CD4-positive, alpha-beta T cell treated with Interleukin-15 for 4 hours (primary cell): ENCODE data around the gene G2E3.

Experiments
- DNase-seq: peaks from one replicate; pipeline ENCODE4 v3.0.0-alpha.2; 2020; ENCODE audit warnings: low spot score

Gene G2E3

GRCh38 chr14:30655658-30656057 is 96.7 kb downstream of the G2E3 start:
- no peak for DNase-seq

- peak; percentile 23 for DNase-seq
Observed at GRCh38 chr14:30656190-30656632, 97.3 kb downstream of the G2E3 start.

- no peak for DNase-seq
Observed at GRCh38 chr14:30657050-30657449, 98.1 kb downstream of the G2E3 start.

- DNase-seq = peak; percentile 2
Observed at GRCh38 chr14:30657606-30658163, 98.7 kb downstream of the G2E3 start.

DNA sequence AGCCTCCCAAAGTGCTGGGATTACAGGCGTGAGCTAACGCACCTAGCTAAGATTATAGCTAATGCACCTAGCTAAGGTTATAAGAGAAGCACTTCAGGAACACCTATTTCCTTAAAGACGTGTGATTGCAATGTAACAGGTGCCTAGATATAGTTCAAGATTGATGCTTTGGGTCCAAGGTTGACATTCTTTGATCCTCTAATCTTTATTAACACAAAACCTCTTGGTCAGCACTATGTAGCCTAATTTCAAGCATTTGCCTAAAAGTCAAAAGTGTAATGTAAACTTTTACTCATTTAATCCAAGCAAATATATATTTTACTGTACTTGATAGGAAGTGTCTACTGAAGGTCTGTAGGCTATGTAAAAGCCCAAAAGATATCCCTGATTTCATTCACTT is 99.7 kb downstream of the G2E3 start:
- no peak for DNase-seq

- DNase-seq = no peak
Observed at GRCh38 chr14:30669594-30669993, 110.6 kb downstream of the G2E3 start.
